ENCODE results near the gene TMEM72.

DNA sequence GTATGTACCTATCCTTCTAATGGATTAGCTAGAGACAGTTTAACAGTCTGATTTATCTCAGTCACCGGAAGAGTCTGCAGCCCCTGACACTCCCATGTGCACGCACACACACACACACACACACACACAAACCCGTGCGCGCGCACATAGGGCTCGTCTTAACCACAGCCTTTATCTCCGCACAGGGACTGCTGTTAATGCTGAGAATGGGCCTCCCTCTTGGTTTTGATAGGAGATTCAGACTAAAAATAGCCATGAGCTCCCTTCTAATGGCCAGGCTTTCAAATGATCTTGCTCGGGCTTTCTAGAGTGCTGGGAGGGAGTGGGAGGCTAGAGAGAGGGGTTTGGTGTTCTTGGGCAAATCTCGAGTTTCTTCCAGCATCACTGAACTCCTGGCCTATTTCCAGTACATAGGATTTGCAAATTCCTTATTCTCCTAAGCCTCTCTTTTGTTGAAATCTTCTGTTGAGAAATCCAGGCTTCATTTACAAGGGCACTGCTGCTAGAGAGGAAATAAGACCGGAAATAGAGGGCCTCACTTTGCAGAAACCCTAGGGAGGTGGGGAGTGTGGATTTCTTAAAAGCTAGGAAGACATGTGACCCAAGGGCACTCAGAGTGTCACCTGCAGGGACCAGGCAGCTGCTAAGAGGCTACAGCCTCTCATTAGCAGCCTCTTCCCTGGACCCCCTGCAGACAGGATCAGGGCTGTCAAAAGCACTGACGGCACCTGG, 2.4 kb downstream of the TMEM72 start:
- TF ChIP-seq GABPA (IDR thresholded peaks at IDR 0.05 in 1 of 2, conservative IDR thresholded peaks at IDR 0.05 in 1 of 2) (no peak), RAD21 (IDR thresholded peaks at IDR 0.05) (no peak), EGR1 (IDR thresholded peaks at IDR 0.05; ENCODE audit: low read depth in 2 of 2) (no peak), HNF4A (conservative IDR thresholded peaks at IDR 0.05) (no peak), SP1 (IDR thresholded peaks at IDR 0.05) (no peak), RXRA (IDR thresholded peaks at IDR 0.05) (no peak), YY1 (IDR thresholded peaks at IDR 0.05) (no peak)
- TF ChIP-seq, protein P1, sequence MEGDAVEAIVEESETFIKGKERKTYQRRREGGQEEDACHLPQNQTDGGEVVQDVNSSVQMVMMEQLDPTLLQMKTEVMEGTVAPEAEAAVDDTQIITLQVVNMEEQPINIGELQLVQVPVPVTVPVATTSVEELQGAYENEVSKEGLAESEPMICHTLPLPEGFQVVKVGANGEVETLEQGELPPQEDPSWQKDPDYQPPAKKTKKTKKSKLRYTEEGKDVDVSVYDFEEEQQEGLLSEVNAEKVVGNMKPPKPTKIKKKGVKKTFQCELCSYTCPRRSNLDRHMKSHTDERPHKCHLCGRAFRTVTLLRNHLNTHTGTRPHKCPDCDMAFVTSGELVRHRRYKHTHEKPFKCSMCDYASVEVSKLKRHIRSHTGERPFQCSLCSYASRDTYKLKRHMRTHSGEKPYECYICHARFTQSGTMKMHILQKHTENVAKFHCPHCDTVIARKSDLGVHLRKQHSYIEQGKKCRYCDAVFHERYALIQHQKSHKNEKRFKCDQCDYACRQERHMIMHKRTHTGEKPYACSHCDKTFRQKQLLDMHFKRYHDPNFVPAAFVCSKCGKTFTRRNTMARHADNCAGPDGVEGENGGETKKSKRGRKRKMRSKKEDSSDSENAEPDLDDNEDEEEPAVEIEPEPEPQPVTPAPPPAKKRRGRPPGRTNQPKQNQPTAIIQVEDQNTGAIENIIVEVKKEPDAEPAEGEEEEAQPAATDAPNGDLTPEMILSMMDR (IDR thresholded peaks at IDR 0.05; ENCODE audit: low read depth, low read length, missing input control): no peak
- TF ChIP-seq, protein P2, sequence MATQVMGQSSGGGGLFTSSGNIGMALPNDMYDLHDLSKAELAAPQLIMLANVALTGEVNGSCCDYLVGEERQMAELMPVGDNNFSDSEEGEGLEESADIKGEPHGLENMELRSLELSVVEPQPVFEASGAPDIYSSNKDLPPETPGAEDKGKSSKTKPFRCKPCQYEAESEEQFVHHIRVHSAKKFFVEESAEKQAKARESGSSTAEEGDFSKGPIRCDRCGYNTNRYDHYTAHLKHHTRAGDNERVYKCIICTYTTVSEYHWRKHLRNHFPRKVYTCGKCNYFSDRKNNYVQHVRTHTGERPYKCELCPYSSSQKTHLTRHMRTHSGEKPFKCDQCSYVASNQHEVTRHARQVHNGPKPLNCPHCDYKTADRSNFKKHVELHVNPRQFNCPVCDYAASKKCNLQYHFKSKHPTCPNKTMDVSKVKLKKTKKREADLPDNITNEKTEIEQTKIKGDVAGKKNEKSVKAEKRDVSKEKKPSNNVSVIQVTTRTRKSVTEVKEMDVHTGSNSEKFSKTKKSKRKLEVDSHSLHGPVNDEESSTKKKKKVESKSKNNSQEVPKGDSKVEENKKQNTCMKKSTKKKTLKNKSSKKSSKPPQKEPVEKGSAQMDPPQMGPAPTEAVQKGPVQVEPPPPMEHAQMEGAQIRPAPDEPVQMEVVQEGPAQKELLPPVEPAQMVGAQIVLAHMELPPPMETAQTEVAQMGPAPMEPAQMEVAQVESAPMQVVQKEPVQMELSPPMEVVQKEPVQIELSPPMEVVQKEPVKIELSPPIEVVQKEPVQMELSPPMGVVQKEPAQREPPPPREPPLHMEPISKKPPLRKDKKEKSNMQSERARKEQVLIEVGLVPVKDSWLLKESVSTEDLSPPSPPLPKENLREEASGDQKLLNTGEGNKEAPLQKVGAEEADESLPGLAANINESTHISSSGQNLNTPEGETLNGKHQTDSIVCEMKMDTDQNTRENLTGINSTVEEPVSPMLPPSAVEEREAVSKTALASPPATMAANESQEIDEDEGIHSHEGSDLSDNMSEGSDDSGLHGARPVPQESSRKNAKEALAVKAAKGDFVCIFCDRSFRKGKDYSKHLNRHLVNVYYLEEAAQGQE (IDR thresholded peaks at IDR 0.05): no peak
- TF ChIP-seq, protein P3, sequence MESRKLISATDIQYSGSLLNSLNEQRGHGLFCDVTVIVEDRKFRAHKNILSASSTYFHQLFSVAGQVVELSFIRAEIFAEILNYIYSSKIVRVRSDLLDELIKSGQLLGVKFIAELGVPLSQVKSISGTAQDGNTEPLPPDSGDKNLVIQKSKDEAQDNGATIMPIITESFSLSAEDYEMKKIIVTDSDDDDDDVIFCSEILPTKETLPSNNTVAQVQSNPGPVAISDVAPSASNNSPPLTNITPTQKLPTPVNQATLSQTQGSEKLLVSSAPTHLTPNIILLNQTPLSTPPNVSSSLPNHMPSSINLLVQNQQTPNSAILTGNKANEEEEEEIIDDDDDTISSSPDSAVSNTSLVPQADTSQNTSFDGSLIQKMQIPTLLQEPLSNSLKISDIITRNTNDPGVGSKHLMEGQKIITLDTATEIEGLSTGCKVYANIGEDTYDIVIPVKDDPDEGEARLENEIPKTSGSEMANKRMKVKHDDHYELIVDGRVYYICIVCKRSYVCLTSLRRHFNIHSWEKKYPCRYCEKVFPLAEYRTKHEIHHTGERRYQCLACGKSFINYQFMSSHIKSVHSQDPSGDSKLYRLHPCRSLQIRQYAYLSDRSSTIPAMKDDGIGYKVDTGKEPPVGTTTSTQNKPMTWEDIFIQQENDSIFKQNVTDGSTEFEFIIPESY (IDR thresholded peaks at IDR 0.05): no peak
- TF ChIP-seq, protein P4, sequence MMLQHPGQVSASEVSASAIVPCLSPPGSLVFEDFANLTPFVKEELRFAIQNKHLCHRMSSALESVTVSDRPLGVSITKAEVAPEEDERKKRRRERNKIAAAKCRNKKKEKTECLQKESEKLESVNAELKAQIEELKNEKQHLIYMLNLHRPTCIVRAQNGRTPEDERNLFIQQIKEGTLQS (IDR thresholded peaks at IDR 0.05): no peak
